GM19324 (cell line): ENCODE results near the gene BEND3.
"Not testable (repeated sequence)": the region's sequence is repeated elsewhere in the genome, so short reads cannot be mapped to it uniquely, and the experiment has no call there.

Experiments used
- ATAC-seq: cut with Tn5 transposase; IDR thresholded peaks from one replicate; pipeline ENCODE4 v1.9.1; 2021; ENCODE audit warnings: mild to moderate bottlenecking, moderate library complexity; ENCODE audit not compliant: unreplicated experiment, low FRiP score

BEND3 gene

GRCh38 chr6:107084459-107084858 lies 30.9 kb downstream of the BEND3 start:
- not testable (repeated sequence) for ATAC-seq

GRCh38 chr6:107083921-107084320 lies 31.4 kb downstream of the BEND3 start:
- ATAC-seq: no peak

GRCh38 chr6:107083047-107083768 lies 32.1 kb downstream of the BEND3 start:
- no peak for ATAC-seq

- no peak for ATAC-seq
These were observed 33.3 kb downstream of the BEND3 start for GRCh38 chr6:107082045-107082444.

- ATAC-seq: no peak
These were observed 35.3 kb downstream of the BEND3 start for GRCh38 chr6:107080036-107080435.

- ATAC-seq: no peak
These were observed 35.9 kb downstream of the BEND3 start for GRCh38 chr6:107079429-107079828.

GRCh38 chr6:107077710-107078109 lies 37.6 kb downstream of the BEND3 start:
- ATAC-seq: no peak

- ATAC-seq: no peak
These were observed 39.3 kb downstream of the BEND3 start for GRCh38 chr6:107075951-107076381.

GRCh38 chr6:107070686-107071085 lies 44.6 kb downstream of the BEND3 start:
- ATAC-seq: no peak

GRCh38 chr6:107069631-107070548 lies 45.4 kb downstream of the BEND3 start:
- ATAC-seq: no peak

GRCh38 chr6:107068691-107069630 lies 46.4 kb downstream of the BEND3 start:
- ATAC-seq: no peak

- no peak for ATAC-seq
These were observed 48.3 kb downstream of the BEND3 start for GRCh38 chr6:107066697-107067659.

- no peak for ATAC-seq
These were observed 50.7 kb downstream of the BEND3 start for GRCh38 chr6:107064579-107065065.

GRCh38 chr6:107062691-107063090 lies 52.6 kb downstream of the BEND3 start:
- no peak for ATAC-seq

- ATAC-seq: peak; percentile 82
These were observed 53.9 kb downstream of the BEND3 start for GRCh38 chr6:107061125-107062020.

- no peak for ATAC-seq
These were observed 54.6 kb downstream of the BEND3 start for GRCh38 chr6:107060704-107061103.

- ATAC-seq: no peak
These were observed 55.7 kb downstream of the BEND3 start for GRCh38 chr6:107059606-107060005.

GRCh38 chr6:107057679-107058078 lies 57.6 kb downstream of the BEND3 start:
- ATAC-seq: no peak
